GM15510 (cell line): ENCODE results near the gene PIK3C2G.

ENCODE experiments used
- POLR2A ChIP-seq: IDR thresholded peaks from 3 replicates; pipeline ENCODE4 v1.6.1; 2011; ENCODE audit warnings: borderline replicate concordance; ENCODE audit not compliant: insufficient read length; ENCODE audit errors: extremely low read depth

PIK3C2G gene

DNA sequence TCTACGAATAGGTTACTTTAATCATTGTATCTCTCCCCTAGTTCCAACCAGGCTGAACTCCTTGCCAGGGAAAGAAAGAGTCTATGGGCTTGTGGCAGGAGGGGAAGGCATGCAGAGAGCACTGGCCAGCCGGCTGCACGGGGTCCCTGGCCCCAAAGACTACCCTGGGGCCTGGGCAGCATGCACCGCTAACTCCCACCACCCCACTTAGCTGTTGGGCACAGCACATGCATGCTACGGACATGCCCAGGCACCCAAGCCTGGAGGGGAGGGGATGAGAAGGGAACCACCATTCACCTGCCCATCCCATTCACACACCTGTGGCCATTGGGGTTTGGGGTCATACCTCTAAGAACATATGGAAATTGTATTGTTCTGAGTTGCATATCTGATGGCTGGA is 94.1 kb downstream of the PIK3C2G start:
- TF ChIP-seq POLR2A = no peak

DNA sequence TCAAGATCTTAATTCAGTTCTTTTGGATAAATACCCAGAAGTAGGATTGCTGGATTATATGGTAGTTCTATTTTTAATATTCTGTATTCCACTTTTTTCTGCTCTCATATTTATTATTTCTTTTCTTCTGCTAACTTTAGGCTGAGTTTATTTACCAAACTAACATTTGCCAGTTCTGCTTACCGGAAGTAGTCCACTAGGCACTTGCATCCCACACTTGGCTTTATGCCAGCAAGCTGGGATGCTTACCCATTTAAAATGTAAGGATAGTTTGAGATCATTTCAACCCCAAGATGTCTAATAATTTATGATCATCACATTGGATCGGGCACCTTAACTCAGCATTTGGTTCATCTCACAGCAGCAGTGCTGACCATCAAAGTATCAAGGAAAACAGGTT is 96.8 kb downstream of the PIK3C2G start:
- TF ChIP-seq POLR2A = no peak

DNA sequence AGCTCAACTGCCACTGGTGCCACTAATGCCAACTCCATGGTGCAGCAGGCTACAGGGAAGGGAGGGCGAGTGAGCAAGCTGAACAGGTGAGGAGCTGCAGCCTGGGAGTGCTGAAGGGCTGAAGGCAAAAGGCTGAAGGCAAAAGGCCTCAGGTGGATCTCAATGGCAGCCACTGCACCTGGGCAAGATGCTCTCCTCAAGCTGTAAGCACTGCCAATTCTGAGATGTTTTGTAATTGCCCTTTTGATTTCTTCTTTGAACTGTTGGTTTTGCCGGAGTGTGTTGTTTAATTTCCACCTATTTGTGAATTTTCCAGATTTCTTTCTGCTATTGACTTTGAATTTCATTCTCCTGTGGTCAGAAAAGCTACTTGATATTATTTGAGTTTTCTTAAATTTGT is 97.6 kb downstream of the PIK3C2G start:
- no peak for TF ChIP-seq POLR2A

DNA sequence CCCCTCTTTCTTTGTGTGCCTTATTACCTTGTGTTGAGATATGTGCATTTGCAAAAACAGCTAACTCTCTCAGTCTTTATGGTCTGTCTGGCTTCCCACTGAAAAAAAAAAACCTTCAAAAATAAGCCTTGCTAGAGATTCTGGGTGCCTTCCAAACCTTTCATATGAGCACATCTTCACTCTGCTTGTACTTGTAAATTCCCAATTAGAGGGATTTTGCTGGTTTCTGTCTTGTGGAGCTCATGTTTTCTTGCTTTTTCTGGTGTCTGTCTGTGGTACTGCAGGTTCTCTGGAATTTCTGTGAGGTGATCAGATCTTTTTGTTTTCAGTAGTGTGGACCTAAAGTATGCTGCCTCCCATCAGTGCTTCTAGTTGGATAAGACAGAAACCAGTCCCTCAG is 100.1 kb downstream of the PIK3C2G start:
- no peak for TF ChIP-seq POLR2A

DNA sequence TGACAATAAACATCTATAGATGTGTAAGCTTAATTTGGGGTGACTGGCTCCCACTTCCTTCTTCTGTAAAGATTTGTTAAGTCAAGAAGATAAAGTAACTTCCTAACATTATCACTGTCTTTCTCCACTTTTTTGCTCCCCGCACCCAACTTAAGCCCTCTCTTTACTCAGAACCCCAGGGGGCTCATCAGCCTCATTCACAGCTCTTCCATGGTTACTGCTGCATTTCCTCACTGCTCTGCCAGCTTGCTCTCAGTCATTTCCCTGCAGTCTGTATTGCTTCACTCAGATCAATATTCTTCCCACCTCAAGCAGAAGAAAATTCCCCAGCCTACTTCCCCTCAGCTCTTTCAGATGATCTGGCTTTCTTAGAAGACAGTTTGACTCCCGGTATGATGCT is 102.0 kb downstream of the PIK3C2G start:
- no peak for TF ChIP-seq POLR2A

DNA sequence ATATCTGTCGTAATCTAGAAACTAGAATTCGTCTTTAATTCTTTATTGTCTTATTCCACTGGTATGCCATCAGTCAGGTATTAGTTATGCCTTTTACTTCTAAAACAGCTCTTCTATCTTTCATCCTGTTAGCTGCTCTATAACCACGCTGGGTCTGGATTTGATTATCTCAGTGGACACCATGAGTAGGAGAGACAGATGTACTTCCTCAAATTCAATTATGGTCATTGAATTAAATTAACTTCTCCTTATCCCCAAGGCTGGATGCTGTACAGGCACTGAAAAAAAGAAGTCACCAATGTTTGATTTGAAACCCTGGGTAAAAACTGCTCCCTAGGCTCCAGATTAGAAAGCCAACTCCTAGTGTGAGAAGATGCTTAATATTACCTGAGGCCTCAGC is 107.3 kb downstream of the PIK3C2G start:
- no peak for TF ChIP-seq POLR2A

DNA sequence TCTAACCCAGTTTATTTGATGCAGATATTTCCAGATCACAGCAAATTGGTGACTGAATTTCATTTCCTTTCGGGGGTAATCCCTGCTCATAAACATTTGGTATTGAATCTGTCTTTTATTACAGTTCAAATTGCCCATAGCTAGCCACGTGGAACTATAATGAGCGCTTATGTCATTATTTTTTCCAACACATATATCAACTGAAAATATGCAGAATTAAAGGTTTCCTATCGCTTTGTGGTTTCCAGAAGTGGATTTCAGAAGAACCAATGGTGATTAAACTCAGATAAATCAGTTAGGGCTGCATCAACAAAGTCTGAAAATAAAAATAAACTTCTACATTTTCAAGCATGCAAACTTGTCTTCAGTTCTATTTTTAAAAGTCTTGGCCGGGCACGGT is 111.9 kb downstream of the PIK3C2G start:
- no peak for TF ChIP-seq POLR2A

DNA sequence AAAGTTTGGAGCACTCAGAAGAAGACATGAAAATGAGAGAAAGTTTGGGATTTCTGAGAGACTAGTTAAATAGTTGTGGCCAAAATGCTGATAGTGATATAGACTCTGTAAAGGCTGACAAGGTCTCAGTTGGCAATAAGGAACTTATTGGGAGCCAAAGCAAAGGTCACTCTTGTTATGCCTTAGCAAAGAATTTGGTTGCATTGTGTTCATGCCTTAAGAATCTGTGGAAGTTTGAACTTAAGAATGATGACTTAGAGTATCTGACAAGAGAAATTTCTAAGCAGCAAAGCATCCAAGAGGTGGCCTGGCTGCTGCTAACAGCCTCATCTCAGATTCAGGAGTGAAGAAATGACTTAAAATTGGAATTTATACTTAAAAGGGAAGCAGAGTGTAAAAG is 113.8 kb downstream of the PIK3C2G start:
- no peak for TF ChIP-seq POLR2A

DNA sequence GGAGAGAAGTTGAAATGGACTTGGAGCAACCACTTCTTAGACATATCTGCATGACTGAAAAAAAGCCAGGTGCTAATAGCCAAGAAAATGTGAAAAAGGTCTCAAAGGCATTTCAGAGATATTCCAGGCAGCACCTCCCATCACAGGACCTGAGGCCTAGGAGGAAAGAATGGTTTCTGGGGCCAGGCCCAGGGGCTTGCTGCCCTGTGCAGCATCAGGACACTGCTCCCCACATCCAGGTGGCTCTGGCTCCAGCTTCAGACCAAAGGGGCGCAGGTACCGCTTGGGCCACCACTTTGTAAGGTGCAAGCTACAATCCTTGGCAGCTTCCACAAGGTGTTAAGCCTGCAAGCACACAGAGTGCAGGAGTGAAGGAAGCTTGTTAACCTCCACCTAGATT is 114.3 kb downstream of the PIK3C2G start:
- TF ChIP-seq POLR2A = no peak

DNA sequence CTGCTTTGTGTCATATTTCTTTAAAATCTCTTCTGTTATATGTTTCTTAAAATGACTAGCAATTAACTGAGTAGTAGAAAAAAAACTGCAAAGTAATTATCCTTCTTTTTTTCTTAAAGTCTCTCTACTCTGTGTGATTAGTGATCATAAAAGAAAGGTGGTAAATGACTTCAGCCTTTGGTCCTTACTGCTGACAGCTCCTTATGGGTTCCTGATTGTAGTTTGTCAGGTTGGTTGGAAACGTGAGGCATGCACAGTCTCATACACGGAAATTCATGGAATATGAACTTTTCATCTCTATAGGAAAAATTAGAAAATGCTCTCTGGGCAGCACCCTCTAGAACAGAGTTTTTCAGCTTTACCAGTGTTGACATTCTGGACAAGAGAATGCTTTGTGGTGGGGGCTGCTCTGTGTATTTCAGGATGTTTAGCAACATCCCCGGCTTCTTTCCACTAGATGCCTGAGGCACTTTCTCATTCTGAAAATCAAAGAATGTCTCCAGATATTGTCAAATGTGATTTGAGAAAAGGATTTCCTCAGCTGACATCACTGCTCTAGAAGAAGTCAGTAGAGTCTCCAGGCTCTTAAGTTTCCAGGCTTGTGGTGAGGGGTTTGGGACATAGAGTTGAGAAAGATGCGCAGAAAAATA is 121.0 kb downstream of the PIK3C2G start:
- no peak for TF ChIP-seq POLR2A

DNA sequence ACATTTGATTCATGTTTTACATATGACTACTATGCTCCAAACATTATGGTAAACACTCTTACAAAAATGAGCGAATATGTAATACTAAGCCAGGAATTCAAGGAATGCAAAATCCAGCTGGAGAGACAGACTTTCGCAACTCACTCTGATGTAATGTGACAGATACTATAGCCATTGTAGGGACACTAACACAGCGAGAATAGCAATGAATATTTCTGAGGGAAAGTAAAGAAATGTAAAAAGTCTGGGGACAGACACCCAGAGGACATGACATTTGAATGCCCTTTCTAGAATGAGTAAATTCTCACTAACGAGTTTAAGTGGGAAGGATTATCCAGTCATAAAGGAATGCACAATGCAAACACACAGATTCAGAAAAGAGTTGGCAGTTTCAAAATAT is 121.9 kb downstream of the PIK3C2G start:
- no peak for TF ChIP-seq POLR2A

DNA sequence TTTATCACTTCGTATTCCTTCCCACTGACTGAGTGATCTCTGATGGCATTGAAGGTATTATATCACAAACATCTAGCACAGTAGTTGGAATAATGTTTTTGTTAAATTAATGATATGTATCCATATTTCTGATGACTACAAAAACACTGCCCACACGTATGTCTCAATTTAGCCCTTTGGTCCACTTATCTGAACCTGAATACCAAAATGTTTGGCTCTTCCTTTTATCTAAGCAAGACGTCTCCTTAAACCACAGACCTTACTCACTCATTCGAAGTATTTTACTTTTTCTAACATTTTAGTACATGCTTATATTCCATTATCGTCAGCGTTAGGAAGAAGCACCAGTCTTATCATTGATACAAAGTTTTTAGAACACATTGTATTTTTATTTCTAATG is 126.4 kb downstream of the PIK3C2G start:
- TF ChIP-seq POLR2A = no peak

DNA sequence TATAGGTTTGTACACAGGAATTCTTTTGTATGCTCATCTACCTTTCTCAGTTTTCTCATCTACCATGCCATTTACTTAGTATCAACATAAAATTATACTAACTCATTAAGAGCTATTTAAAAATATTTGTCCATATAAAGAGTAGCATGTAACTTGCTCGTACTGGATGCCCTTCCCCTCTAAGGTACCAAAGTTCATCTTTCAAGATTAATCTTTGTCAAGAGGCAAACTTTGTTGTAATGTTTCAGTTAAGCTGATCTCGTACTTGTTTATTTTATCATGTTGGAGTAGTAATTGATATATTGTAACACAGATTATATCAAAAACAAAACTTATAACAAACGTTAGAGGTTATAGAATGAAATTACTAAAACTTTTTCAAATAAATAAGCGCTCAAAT is 128.5 kb downstream of the PIK3C2G start:
- no peak for TF ChIP-seq POLR2A

DNA sequence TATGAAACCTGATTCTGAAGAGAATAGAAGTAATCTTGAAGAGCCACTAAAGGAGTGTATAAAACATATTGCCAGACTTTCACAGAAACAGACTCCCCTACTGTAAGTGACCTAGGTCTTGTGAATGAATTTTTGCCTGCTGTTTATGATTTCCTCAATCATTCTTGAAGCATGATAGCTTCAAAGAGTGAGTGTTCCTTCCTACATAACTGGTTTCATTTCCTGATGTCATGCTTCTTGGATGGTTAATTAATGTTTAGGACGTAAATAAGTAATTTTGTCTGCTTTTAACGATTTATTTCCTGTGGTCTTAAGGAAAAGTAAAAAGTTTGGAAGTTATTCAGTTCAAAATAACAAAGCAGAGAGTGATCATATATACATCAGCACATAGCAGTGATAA is 129.8 kb downstream of the PIK3C2G start:
- TF ChIP-seq POLR2A = no peak

DNA sequence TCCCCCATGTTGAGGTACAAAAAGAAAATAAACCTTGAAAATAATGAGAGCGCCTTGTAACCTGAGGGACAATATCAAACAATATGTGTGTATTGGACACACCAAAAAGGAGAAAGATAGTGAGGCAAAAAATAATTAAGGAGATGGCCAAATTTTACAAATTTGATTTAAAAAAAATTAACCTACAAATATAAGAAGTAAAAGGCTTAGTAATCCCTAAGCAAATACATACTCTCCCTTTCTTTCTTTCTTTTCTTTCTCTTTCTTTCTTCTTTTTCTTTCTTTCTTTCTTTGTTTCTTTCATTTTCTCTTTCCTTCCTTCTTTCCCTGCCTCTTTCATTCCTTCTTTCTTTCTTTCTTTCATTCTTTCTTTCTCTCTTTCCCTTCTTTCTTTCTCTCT is 133.4 kb downstream of the PIK3C2G start:
- TF ChIP-seq POLR2A = no peak

DNA sequence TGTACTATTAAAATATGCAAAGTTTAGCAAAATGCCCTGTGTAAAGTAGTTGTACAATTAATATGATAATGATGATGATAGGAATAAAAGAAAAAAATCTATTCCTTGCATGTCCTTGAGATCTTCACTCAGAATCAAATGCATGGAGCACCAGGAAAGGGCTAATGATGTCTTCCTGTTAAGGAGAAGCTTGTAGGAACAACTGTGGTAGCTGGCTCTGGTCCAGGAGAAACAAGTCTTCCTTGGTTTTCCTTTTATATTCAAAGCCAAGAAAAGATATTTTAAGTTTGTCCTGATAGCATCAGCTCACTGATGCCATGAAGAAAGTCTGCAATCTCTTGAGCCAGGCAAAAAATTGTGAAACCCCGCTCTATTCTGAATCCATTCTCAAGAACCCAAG is 138.9 kb downstream of the PIK3C2G start:
- no peak for TF ChIP-seq POLR2A
